Activated T-helper 9 cell treated with anti-CD3 and anti-CD28 coated beads, Interleukin-2, amount 50 U/mL, for 16 hours (primary cell): Measurements from ENCODE around the gene ADH1B.
"Not testable (repeated sequence)": the region's sequence is repeated elsewhere in the genome, so short reads cannot be mapped to it uniquely, and the experiment has no call there.

ENCODE experiments used
- DNase-seq: peaks from one replicate; pipeline ENCODE4 v3.0.0-alpha.2; 2020; ENCODE audit warnings: low read depth

The ADH1B gene

DNA sequence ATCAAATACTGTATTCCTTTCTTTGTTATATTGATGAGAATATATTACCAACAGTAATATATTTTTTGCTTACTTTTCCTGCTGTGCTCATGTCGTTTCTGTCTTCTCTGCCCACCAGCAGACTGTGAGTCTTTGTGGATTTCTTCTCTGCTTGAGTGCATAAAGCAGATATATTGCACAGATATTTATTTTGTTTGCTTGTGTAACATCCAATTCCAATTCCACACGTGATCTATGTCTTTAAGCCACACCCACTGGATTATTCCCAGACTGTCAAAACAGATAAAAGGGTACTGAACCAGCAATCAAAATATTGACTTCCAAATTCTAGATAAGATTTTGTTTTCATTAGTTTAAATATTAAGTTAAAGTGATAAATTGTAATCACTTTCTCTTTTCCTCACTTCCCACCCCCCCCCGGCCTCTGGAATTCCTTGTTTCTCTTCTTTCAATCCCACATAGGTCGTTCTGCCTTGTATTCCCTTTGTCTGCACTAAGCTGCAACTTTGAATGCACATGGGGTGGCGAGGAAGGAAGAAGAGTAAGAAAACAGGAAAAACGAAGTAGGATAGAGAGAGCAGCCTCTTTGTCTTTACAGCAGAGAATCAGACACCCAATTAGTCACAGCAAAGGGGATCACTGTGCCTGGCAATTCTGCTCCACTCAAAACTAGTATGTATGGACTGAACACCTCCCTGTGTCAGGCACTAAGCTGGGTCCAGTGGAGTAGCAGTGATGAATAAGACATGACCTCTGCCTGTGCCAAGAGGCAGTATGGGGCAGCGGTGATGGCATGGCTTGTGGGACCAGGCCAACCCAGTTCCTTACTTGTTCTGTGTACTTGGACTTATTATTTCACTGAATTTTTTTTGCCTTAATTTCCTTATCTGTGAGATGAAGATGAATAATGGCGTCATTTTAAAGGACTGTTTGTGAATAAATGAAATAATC is at the start of gene ADH1B:
Gene ADH1B (minus strand): TSS at position 161 of the 951 bp plus-strand sequence. CDS start 70 bp downstream, at position 91.
- DNase-seq, result no peak

DNA sequence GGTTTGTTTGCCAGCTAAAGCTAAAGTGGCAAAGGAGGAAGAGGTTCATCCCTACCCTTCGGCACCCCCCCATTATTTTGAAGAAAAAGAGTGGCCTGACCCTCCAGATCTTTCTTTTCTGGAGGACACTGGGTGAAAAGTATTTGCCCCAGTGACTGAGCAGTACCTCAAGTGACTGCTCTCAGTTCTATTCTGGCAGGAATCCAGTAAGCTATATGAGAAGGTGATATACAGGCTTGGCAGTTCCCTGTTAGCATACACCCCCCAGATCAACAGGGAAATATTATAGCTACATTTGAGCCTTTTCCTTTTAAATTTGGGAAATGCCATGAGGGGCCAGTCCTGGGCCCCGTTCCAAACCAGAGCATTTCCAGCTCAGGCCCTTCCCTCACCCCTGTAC is 46.6 kb upstream of the ADH1B start:
- not testable (repeated sequence) for DNase-seq

- DNase-seq, result no peak
Measured at GRCh38 chr4:99366491-99366890, 45.3 kb upstream of the ADH1B start.

GRCh38 chr4:99362768-99363167 is 41.6 kb upstream of the ADH1B start:
- no peak for DNase-seq

DNA sequence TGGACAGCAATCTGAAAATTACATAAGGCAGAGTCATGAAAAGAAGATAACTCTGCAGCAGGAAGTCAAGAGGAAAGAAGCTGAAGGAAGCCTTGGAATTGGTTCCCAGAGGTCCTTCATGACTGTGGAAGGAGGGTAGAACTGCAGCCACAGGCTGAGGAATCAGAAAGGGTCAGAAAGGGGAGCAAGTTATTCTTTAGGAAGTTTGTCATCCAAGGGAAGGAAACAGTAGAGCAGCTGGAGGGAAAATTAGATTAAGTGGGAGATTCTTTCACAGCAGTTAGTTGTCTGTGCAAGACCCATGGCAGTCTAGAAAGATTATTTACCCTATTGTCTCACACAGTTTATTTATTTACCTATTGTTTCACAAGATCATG is 40.7 kb upstream of the ADH1B start:
- no peak for DNase-seq

- no peak for DNase-seq
Measured at GRCh38 chr4:99361268-99361898, 40.2 kb upstream of the ADH1B start.

- DNase-seq, result no peak
Measured at GRCh38 chr4:99359480-99360204, 38.4 kb upstream of the ADH1B start.

DNA sequence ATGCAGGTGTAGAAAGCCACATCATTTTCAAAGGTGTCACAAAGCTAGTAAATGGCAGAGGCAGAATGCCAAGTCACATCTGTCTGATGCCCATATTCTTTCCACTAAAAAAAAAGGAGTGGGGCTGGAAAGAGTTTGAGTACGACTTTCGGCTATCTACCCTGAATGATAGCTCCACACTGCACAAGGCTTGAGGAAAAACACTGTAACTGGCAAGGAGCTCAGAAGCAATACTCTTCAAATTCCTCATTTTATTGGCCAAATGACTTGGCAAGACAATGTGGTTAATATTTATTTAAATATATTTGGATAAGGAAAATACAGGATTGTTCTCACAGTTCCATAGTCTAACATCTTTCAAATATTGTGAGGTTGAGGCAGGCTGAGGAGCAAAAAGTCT is 36.7 kb upstream of the ADH1B start:
- no peak for DNase-seq

- no peak for DNase-seq
Measured at GRCh38 chr4:99356992-99357391, 35.8 kb upstream of the ADH1B start.

- DNase-seq, result not testable (repeated sequence)
Measured at GRCh38 chr4:99356149-99356548, 34.9 kb upstream of the ADH1B start.

GRCh38 chr4:99352602-99353537 is 31.7 kb upstream of the ADH1B start, which contains the start of gene ADH1C:
ADH1C (minus strand) TSS chr4:99352746; CDS start chr4:99352675, 71 bp downstream.
- no peak for DNase-seq

- no peak for DNase-seq
Measured at GRCh38 chr4:99351487-99351886, 30.3 kb upstream of the ADH1B start.

- no peak for DNase-seq
Measured at GRCh38 chr4:99349338-99349737, 28.1 kb upstream of the ADH1B start.

GRCh38 chr4:99342624-99343023 is 21.4 kb upstream of the ADH1B start:
- not testable (repeated sequence) for DNase-seq

DNA sequence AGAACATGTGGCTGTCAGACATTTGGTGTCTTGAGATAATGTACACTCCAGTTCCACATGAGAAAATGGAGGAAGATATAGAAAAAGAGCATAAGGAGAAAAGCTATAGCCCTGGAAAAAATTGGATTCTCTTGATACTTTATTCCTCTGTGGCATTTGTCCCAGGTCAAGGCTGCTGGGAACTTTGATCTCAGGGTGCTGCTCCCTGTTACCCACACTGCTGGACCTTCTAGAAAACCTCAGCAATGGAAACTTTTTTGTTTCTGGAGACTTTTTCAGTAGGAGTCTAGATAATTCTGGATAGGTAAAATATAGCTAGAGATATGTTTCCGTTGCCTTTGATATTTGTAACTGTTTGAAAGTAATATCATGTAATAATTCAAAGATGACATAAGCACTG is 20.2 kb upstream of the ADH1B start:
- no peak for DNase-seq

DNA sequence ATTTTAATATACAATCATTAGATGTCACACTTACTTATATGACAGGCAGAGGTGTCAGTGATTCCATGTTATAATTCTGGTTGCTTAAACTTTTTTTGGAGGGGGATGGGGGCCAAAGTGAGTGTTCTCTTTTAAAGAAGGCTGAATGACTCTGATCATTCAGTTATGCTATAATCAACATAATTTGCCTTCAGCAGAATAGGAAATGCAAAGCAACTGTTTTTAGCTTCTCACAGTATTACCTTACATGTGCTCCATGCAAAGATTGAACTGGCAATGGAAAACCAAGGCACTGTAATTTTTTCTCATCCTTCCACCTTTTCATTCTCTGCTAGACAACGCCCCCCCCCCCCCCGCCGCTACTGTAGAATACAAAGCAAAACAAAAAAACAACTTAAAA is 18.0 kb upstream of the ADH1B start:
- DNase-seq, result no peak

DNA sequence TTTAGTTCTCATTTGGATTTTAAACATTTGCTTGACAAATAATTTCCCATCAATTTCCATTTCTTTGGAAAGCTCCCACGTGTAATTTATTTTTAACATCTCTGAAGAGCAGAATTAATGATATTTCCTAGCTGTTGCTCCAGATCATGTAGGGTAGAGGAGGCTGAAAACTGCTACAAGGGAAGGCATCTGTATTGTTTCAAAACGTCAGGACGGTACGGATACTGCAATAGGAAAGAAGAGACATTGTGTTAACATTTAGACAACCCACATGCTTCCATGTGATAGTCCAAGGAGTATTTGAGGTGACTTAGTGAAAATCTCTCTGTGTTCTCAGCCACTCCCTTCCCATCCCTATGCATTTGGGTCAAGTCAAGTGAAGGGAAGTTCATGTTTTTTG is 15.4 kb upstream of the ADH1B start:
- no peak for DNase-seq

- DNase-seq, result no peak
Measured at GRCh38 chr4:99334880-99335279, 13.7 kb upstream of the ADH1B start.

GRCh38 chr4:99330648-99331047 is 9.4 kb upstream of the ADH1B start:
- no peak for DNase-seq

DNA sequence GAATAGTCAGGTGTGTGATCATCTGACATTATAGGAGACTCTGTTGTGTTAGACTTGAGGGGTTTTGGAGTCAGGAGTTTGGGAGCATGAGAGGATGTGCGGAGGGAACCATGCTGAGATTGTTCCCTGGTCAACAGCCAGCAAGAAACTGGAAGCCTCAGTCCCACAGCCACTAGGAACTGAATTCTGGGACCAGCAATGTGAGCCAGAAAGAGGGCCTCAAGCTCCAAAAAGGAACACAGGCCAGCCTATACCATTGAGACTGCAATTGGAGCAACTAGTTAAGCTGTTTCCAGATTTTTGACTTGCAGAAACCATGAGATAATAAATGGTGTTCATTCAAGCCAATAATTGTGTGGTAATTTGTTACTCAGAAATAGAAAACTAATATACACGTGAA is 8.7 kb upstream of the ADH1B start:
- DNase-seq, result no peak

GRCh38 chr4:99324979-99325378 is 3.8 kb upstream of the ADH1B start:
- DNase-seq, result no peak

- DNase-seq, result no peak
Measured at GRCh38 chr4:99324361-99324760, 3.2 kb upstream of the ADH1B start.
